ENCODE measurements around the gene DPP6. TPM values are rescaled to one million over a fixed set of nuclear protein-coding genes. Genes with fewer than 3 reads are reported as not detected.

Gene DPP6
- total and polyA plus RNA-seq, 8 donors = 1.0 to 11.2 (median 2.6) TPM

- Histone ChIP-seq H3K36me3 (no peaks in the 10 kb centered on the region), H3K9me3 (no peaks in the 10 kb centered on the region), H3K4me3 (no peak overlapping the region), H3K27me3 (peaks cover 0 to 7% (median 0%) of the 10 kb centered on the region in 4 donors), H3K4me1 (no peaks in the 10 kb centered on the region), H3K27ac (no peak overlapping the region)
- FAIRE-seq = no peak
- DNase-seq = no peak
- intact Hi-C loops (cut with DNase I) = no loop called here
- ATAC-seq = no peak
- 75 to 82% methylated on average over 4 of the region's 4 CpGs for WGBS, 2 donors
- TF ChIP-seq CTCF (IDR thresholded peaks at IDR 0.05) = no peak
Observed at GRCh38 chr7:154310114-154310513, 257.9 kb downstream of the DPP6 start.

- no peak for TF ChIP-seq CTCF (IDR thresholded peaks at IDR 0.05)
- H3K4me1 ChIP-seq = no peaks in the 10 kb centered on the region
- no peak overlapping the region for H3K4me3 ChIP-seq
- 78 to 84% methylated on average over 9 of the region's 9 CpGs for WGBS, 2 donors
- H3K36me3 ChIP-seq = no peaks in the 10 kb centered on the region
- no peak for ATAC-seq
- no peak overlapping the region for H3K27ac ChIP-seq
- no peak for DNase-seq
- no peak for FAIRE-seq
- no peaks in the 10 kb centered on the region for H3K9me3 ChIP-seq
- no peaks in the 10 kb centered on the region for H3K27me3 ChIP-seq
- intact Hi-C loops (cut with DNase I) = no loop called here
Observed at GRCh38 chr7:154324196-154324595, 272.0 kb downstream of the DPP6 start.

GRCh38 chr7:154326421-154326820, 274.2 kb downstream of the DPP6 start:
- FAIRE-seq (no peak), ATAC-seq (no peak), DNase-seq (no peak)
- Histone ChIP-seq H3K9me3 (no peaks in the 10 kb centered on the region), H3K4me1 (no peaks in the 10 kb centered on the region), H3K27me3 (no peaks in the 10 kb centered on the region), H3K27ac (no peak overlapping the region), H3K4me3 (no peak overlapping the region), H3K36me3 (no peaks in the 10 kb centered on the region)
- no peak for TF ChIP-seq CTCF (IDR thresholded peaks at IDR 0.05)
- intact Hi-C loops (cut with DNase I) = no loop called here
- WGBS, 2 donors = 44 to 82% methylated on average over 3 of the region's 3 CpGs

GRCh38 chr7:154330318-154330717, 278.1 kb downstream of the DPP6 start:
- FAIRE-seq = no peak
- Histone ChIP-seq H3K27me3 (no peaks in the 10 kb centered on the region), H3K4me1 (no peaks in the 10 kb centered on the region), H3K9me3 (no peaks in the 10 kb centered on the region), H3K36me3 (no peaks in the 10 kb centered on the region), H3K27ac (no peak overlapping the region), H3K4me3 (no peak overlapping the region)
- intact Hi-C loops (cut with DNase I) = no loop called here
- ATAC-seq = no peak
- no peak for DNase-seq
- no peak for TF ChIP-seq CTCF (IDR thresholded peaks at IDR 0.05)
- WGBS, 2 donors = 62 to 69% methylated on average over 12 of the region's 12 CpGs

GRCh38 chr7:154332811-154333580, 280.8 kb downstream of the DPP6 start:
- FAIRE-seq (no peak), DNase-seq (no peak), ATAC-seq (no peak)
- intact Hi-C loops (cut with DNase I) = no loop called here
- Histone ChIP-seq H3K27ac (no peak overlapping the region), H3K36me3 (no peaks in the 10 kb centered on the region), H3K4me3 (no peak overlapping the region), H3K4me1 (no peaks in the 10 kb centered on the region), H3K9me3 (no peaks in the 10 kb centered on the region), H3K27me3 (no peaks in the 10 kb centered on the region)
- TF ChIP-seq CTCF (IDR thresholded peaks at IDR 0.05) = no peak
- WGBS, 2 donors = 67 to 71% methylated on average over 15 of the region's 15 CpGs
